K562 treated with DMSO at 1 percent for 4 hours (cell line): ENCODE measurements around the gene ZBTB45. TPM values are rescaled to one million over a fixed set of nuclear protein-coding genes. Genes with fewer than 3 reads are reported as not detected.

ENCODE experiments used
- total RNA-seq: library from RNA; unstranded; fragments of 300-600 nt; gene quantifications from 2 replicates; pipeline ENCODE4 v1.2.3, GENCODE V29; 2022; ENCODE audit not compliant: insufficient read depth

ZBTB45 gene
- total RNA-seq, result 9.5 and 13.1 TPM in 2 replicates

GRCh38 chr19:58519355-58520256 is at the start of gene ZBTB45:
Gene ZBTB45 (minus strand): TSS chr19:58519810. CDS start chr19:58517673, 2,137 bp downstream.

GRCh38 chr19:58558066-58558622 is 38.5 kb upstream of the ZBTB45 start, which contains the start of gene UBE2M:
Gene UBE2M (minus strand): TSS chr19:58558611. CDS start chr19:58558381, 230 bp downstream.

GRCh38 chr19:58554494-58555368 is 35.1 kb upstream of the ZBTB45 start, which contains the start of gene CHMP2A:
Gene CHMP2A (minus strand): TSS chr19:58555105. CDS start chr19:58554212, 893 bp downstream.

GRCh38 chr19:58543826-58544590 is 24.4 kb upstream of the ZBTB45 start, which contains the start of gene TRIM28:
Gene TRIM28 (plus strand): TSS chr19:58544064. CDS start chr19:58544758, 694 bp downstream.

GRCh38 chr19:58511353-58512208 is 8.0 kb downstream of the ZBTB45 start, which contains the start of gene SLC27A5:
Gene SLC27A5 (minus strand): TSS chr19:58511992. CDS start chr19:58511955, 37 bp downstream.

GRCh38 chr19:58475714-58476497 is 43.7 kb downstream of the ZBTB45 start, which contains the start of gene ZNF446:
Gene ZNF446 (plus strand): TSS chr19:58476352. CDS start chr19:58477219, 867 bp downstream.

GRCh38 chr19:58466760-58467589 is 52.6 kb downstream of the ZBTB45 start, which contains the start of gene ZNF324:
Gene ZNF324 (plus strand): TSS chr19:58467080. CDS start chr19:58469186, 2,106 bp downstream.

Other genes starting within 250 kb of the ZBTB45 start
- gene ZNF8, start 240.9 kb downstream of the ZBTB45 start, total RNA-seq, result 1.7 and 1.8 TPM in 2 replicates
- 94.2 and 122 TPM in 2 replicates for gene ERVK3-1, start 214.4 kb downstream of the ZBTB45 start, total RNA-seq
- 1.7 and 2.7 TPM in 2 replicates for gene ZSCAN22, start 192.8 kb downstream of the ZBTB45 start, total RNA-seq
- 17.9 and 43.1 TPM in 2 replicates for gene A1BG, start 166.3 kb downstream of the ZBTB45 start, total RNA-seq
- gene ZNF497, start 157.1 kb downstream of the ZBTB45 start, total RNA-seq, result 4.4 and 4.6 TPM in 2 replicates
- gene ZNF837, start 138.8 kb downstream of the ZBTB45 start, total RNA-seq, result 2.8 and 6.2 TPM in 2 replicates
- 5,644 and 6,167 TPM in 2 replicates for gene RPS5, start 132.5 kb downstream of the ZBTB45 start, total RNA-seq
- 1.1 TPM in 1 of 2 replicates, not detected in the other for gene RNF225, start 124.2 kb downstream of the ZBTB45 start, total RNA-seq
- 11.1 and 12.3 TPM in 2 replicates for gene ZNF584, start 111.2 kb downstream of the ZBTB45 start, total RNA-seq
- gene ZNF132, start 79.7 kb downstream of the ZBTB45 start, total RNA-seq, result 0.78 and 1.5 TPM in 2 replicates
- 1.9 and 2.6 TPM in 2 replicates for gene ZNF324B, start 68.2 kb downstream of the ZBTB45 start, total RNA-seq
- gene ZNF324, start 52.7 kb downstream of the ZBTB45 start, total RNA-seq, result 8.6 and 11.8 TPM in 2 replicates
- 9.9 and 11.9 TPM in 2 replicates for gene ZNF446, start 43.5 kb downstream of the ZBTB45 start, total RNA-seq
- gene SLC27A5, start 7.8 kb downstream of the ZBTB45 start, total RNA-seq, result 26.2 and 35.6 TPM in 2 replicates
- 689 and 750 TPM in 2 replicates for gene TRIM28, start 24.3 kb upstream of the ZBTB45 start, total RNA-seq
- gene CHMP2A, start 35.3 kb upstream of the ZBTB45 start, total RNA-seq, result 141 and 158 TPM in 2 replicates
- 97.1 and 115 TPM in 2 replicates for gene UBE2M, start 38.8 kb upstream of the ZBTB45 start, total RNA-seq
- gene MZF1, start 53.5 kb upstream of the ZBTB45 start, total RNA-seq, result 21.6 and 25.5 TPM in 2 replicates